ENCODE results near the gene AXDND1.

DNA sequence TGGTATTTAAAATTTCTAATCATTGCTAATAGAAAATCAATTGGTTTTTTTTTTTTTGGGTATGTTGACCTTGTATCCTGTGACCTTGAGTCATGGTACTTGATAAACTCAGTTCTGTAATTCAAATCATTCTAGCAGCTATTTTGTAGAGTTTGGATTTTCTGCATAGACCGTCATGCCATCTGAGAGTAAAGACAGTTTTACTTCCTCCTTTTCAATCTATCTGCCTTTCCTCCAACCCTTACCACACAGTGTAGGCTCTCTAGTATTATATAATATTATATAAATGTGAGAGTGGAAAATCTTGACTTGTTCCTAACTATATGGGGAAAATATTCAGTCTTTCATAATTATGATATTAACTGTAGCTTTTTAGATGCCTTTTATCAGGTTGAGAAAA is 232.9 kb downstream of the AXDND1 start:
- no peak for TF ChIP-seq SMAD3 (CRISPR knock-in tag; conservative IDR thresholded peaks at IDR 0.05)
- TF ChIP-seq CREB1 (IDR thresholded peaks at IDR 0.05): no peak
- TF ChIP-seq CREB1 (CRISPR knock-in tag; IDR thresholded peaks at IDR 0.05): no peak
- no peak for TF ChIP-seq POLR2A (conservative IDR thresholded peaks at IDR 0.05)
- no peak for TF ChIP-seq ZNF707 (CRISPR knock-in tag; conservative IDR thresholded peaks at IDR 0.05)
- TF ChIP-seq SUPT5H (IDR thresholded peaks at IDR 0.05): no peak
- TF ChIP-seq, protein P1, sequence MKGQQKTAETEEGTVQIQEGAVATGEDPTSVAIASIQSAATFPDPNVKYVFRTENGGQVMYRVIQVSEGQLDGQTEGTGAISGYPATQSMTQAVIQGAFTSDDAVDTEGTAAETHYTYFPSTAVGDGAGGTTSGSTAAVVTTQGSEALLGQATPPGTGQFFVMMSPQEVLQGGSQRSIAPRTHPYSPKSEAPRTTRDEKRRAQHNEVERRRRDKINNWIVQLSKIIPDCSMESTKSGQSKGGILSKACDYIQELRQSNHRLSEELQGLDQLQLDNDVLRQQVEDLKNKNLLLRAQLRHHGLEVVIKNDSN (CRISPR knock-in tag; IDR thresholded peaks at IDR 0.05): no peak
- TF ChIP-seq, protein P2, sequence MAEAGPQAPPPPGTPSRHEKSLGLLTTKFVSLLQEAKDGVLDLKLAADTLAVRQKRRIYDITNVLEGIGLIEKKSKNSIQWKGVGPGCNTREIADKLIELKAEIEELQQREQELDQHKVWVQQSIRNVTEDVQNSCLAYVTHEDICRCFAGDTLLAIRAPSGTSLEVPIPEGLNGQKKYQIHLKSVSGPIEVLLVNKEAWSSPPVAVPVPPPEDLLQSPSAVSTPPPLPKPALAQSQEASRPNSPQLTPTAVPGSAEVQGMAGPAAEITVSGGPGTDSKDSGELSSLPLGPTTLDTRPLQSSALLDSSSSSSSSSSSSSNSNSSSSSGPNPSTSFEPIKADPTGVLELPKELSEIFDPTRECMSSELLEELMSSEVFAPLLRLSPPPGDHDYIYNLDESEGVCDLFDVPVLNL (CRISPR knock-in tag; IDR thresholded peaks at IDR 0.05; ENCODE audit: low read depth): no peak
- TF ChIP-seq, protein P3, sequence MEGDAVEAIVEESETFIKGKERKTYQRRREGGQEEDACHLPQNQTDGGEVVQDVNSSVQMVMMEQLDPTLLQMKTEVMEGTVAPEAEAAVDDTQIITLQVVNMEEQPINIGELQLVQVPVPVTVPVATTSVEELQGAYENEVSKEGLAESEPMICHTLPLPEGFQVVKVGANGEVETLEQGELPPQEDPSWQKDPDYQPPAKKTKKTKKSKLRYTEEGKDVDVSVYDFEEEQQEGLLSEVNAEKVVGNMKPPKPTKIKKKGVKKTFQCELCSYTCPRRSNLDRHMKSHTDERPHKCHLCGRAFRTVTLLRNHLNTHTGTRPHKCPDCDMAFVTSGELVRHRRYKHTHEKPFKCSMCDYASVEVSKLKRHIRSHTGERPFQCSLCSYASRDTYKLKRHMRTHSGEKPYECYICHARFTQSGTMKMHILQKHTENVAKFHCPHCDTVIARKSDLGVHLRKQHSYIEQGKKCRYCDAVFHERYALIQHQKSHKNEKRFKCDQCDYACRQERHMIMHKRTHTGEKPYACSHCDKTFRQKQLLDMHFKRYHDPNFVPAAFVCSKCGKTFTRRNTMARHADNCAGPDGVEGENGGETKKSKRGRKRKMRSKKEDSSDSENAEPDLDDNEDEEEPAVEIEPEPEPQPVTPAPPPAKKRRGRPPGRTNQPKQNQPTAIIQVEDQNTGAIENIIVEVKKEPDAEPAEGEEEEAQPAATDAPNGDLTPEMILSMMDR (IDR thresholded peaks at IDR 0.05 in 2 of 3, conservative IDR thresholded peaks at IDR 0.05 in 1 of 3; ENCODE audit: insufficient read depth in 2 of 3, low read depth in 1 of 3, low read length in 3 of 3): no peak
- TF ChIP-seq, protein P4, sequence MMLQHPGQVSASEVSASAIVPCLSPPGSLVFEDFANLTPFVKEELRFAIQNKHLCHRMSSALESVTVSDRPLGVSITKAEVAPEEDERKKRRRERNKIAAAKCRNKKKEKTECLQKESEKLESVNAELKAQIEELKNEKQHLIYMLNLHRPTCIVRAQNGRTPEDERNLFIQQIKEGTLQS (IDR thresholded peaks at IDR 0.05): no peak
- TF ChIP-seq, protein P4 (CRISPR knock-in tag; conservative IDR thresholded peaks at IDR 0.05): no peak
- no peak for TF ChIP-seq ZNF316 (IDR thresholded peaks at IDR 0.05)

Measured in K562 (cell line).